Nucleus accumbens (tissue), 56 donors: ENCODE measurements around the gene IRGQ.

Experiments used
- DNase-seq, 56 donors: peaks; one replicate each; lab custom pipeline; 2025; lab: John Stamatoyannopoulos, UW

IRGQ gene

DNA sequence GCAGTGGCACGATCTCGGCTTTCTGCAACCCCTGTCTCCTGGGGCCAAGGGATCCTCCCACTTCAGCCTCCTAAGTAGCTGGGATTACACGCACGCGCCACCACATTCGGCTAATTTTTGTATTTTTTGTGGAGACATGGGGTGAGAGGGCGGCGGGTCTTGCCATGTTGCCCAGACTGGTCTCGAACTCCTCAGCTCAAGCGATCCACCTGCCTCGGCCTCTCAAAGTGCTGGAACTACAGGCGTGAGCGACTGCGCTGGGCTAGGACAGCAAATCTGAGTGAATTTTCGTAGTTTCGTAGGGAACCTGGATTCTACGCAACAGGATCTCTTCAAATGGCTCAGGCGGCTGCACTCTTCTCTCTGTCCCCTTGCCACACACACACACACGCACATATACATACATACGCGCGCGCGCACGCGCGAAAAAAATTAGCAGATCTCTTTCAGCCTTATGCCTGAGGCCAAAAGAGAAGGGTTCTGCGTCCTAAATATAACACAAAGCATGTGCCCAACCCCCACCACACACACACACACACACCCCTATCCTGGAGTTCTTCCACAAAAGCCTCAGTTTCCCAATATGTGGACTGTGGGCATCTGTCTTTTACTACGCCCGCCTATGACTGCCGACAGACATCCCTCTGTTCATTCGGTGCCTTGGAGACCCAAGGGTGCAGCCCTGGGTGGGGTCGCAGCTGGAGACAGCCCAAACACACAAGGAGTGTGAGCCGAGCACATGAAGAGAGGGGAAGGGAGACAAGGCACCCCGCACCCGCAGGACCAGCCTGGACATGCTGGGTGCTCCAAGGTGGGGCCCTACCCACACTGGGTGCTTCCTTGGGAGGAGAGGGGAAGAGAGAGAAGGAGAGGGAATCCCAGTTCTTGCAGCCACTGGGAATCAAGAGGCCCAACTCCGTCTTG, 19.7 kb downstream of the IRGQ start:
- peak in 3 of 56 donors; percentile 30 to 50 (median 49) for DNase-seq

DNA sequence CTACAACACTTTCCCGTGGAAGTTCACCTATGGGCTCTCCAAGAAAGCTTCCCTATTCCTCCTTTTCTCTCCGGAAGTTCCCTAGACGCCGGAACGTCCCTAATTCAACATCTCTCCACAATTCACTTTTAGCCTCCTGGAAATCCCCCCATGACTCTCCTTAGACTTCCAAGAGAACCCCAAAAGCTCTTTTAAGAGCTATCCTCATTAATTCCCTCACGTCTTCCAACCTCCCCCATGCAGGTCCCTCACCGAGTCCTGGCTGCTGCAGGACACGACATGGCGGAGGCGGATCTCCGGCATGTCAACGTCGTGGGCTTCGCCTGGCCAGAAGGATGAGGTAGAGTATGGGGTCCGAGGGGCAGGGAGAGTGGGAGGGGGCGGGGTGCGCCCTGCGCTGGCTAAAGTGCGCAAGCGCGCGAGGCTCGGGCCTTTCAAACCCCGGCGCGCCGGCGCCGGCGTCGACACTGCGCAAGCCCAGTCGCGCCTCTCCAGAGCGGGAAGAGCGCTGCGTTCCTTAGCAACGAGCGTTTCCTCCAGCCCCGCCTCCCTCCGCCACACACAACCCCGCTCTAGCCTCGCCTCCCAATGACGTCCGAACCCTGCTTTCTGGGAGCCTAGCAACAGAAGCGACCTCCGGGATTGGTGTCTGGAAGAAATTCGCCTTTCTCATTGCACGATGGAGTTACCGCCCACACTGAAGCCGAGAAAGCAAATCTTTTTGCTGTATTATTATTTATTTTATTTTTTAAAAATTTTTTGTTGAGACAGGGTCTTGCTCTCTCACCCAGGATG, 20.6 kb downstream of the IRGQ start, which contains the start of the genes PINLYP and XRCC1:
TSS of gene PINLYP (plus strand) at position 646 of the 795 bp plus-strand sequence. CDS start 1,391 bp downstream, outside the sequence.
TSS of gene XRCC1 (minus strand) at position 372 of the 795 bp plus-strand sequence. CDS start at position 303, 69 bp downstream.
- peak; percentile 69 to 99 (median 95) for DNase-seq

DNA sequence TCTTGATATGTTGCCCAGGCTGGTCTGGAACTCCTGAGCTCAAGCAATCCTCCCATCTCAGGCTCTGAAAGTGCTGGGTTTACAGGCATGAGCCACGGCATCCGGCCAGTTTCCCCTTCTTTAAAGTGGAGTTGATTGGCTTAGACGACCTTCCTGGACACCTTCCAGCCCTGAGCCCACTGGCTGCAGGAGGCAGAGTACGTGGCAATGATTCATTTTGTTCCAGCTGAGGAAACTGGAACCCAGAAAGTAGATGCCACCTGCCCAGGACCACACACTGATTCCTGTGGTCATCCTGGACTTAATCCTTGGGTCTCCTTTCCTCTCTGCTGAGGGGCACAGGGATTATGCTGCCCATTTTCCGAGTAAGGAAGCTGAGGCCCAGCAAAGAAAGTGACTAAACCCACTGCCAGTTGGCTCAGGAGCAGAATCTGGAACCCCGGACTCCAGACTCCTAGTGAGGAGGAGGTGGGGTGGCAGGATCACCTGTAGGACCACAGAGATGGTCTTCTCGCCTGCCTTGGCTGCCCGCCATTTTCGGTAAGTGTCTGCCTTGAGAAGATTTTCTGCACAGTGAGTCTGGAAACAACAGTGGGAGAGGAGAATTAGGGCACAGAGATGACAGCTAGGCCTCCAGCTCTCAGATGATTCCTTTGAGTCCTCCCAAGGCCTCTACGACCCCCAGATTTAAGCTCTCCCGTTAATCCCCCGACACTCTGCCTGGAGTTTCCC, 21.3 kb downstream of the IRGQ start:
- no peak for DNase-seq

DNA sequence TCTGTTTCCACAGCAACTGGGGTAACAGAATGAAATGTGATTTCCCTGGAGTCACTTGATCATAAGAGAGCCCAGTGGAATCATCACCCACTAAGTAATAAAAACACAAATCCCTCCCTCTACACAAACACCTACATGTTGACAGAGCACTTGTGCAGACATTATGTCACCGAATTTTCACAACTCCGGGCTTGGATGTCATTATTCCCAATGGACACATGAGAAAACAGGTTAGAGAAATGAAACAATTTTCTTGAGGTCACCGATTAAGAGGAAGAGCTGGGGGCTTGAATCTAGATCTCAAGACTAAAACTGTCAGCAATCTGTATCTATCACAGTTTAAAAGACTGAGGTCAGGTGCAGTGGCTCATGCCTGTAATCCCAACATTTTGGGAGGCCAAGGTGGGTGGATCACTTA, 23.8 kb downstream of the IRGQ start:
- DNase-seq, result no peak

DNA sequence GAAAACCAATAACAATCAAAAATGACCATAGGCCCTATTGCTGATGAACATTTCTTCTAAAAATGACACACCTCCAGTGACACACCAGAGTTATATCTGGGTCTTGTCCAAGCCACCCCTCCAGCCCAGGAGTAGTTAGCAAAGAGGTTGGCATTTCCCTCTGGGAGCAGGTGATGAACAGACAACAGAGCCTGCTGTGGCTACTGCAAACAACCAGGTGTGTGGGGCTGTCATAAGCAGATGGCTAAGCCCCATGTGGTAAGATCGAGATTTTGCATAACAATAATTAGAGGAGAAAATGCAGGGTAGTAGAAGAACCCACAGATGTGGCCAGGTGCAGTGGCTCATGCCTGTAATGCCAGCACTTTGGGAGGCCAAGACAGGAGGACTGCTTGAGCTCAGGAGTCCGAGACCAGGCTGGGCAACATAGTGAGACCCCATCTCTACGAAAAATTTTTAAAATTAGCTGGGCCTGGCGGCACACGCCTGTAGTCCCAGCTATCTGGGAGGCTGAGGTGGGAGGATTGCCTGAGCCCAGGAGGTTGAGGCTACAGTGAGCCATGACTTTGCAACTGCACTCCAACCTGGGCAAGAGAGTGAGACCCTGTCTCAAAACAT, 25.7 kb downstream of the IRGQ start:
- no peak for DNase-seq

DNA sequence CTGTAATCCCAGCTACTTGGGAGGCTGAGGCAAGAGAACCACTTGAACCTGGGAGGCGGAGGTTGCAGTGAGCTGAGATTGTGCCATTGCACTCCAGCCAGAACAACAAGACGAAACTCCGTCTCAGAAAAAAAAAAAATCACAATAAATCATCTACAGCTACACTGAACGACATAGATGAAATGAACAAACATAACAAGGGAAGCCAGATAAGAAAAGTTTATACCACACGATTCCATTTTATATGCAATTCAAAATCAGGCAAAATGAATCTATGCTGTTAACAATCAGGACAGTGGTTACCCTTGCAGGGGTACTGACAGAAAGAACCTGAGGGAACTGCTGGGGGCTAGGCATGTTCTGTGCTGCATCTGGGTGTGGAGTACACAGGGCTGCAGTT, 26.3 kb downstream of the IRGQ start:
- no peak for DNase-seq

DNA sequence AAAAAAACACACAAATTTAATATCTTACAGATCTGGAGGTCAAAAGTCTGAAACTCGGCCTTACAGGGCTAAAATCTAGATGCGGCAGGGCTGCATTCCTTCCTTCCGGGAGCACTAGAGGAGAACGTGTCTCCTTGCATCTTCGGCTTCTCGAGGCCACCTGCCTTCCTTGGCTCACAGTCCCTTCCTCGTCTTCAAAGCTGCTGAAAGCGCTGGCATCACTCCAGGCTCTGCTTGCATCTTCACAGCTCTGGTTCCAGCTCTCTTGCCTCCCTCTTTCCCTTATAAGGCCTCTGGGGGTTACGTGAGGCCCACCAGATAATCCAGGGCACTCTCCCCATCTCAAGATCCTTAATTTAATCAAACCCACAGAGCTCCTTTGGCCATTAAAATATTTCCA, 31.1 kb downstream of the IRGQ start:
- no peak for DNase-seq

DNA sequence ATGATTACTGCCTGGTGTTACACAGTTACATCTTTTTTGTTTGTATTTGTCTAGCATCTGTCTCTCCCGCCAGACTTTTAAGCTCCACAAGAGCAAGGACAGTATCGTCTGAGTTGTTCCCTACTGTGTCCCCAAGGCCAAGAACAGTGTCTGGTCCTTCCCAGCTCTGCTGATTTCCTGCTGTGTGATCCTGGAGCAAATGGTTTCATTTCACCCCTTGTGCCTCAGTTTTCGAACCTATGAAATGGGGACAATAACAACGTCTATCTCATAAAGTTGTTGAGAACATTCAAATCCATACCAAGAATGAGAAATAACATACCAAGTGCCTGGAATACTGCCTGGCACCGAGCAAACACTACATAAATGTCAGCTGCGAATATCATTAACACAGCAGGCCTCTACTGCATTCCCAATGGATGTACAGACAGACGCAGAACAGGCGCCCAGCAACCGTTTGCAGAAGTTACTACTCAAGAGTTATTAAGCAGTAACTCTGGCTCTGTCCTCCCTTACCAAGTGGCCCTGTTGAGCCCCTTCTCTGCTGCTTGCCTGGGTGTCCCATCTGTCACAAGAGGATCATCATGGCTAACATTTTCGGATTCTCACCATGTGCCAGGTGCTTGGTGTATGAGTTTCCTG, 32.0 kb downstream of the IRGQ start:
- DNase-seq, result no peak

DNA sequence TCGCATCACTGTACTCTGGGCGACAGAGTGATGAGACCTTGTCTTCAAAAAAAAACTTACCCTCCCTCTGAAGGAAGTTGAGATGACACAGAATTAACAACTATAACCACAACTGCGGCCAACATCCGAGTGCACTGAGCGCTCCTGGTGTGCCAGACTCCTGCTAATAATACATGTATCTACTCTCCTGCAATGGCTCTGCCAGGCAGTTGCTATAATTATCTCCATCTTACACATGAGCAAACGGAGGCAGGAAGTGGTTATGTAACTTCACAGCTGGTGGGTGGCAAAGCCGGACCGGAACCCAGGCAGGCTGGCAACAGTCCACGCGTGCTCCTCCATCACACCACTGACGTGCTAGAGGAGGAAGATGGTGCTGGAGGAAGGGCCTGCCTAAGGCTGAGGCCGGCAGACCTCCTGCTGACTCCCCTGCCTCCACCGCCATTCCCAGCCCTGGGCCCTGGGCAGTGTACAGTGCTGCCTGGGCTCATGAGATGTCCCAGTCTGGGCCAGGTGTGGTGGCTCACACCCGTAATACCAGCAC, 33.2 kb downstream of the IRGQ start:
- peak in 52 of 56 donors; percentile 9 to 75 (median 38) for DNase-seq

DNA sequence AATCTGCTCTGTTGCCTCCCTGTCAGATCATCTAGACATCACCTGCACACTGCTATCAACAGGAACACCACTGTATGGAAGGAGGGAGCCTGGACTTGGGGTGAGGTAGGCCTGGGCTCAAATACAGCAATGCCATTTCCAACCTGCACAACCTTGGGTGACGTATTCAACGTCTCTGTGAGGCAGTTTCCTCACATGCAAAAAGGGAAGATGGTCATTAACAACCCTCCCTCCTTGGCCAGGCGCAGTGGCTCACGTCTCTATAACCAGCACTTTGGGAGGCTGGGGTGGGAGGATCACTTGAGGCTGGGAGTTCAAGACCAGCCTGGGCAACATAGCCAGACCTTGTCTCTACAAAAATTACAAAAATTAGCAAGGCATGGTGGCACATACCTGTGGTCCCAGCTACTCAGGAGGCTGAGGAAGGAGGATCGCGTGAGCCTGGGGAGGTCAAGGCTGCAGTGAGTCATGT, 33.7 kb downstream of the IRGQ start:
- no peak for DNase-seq

DNA sequence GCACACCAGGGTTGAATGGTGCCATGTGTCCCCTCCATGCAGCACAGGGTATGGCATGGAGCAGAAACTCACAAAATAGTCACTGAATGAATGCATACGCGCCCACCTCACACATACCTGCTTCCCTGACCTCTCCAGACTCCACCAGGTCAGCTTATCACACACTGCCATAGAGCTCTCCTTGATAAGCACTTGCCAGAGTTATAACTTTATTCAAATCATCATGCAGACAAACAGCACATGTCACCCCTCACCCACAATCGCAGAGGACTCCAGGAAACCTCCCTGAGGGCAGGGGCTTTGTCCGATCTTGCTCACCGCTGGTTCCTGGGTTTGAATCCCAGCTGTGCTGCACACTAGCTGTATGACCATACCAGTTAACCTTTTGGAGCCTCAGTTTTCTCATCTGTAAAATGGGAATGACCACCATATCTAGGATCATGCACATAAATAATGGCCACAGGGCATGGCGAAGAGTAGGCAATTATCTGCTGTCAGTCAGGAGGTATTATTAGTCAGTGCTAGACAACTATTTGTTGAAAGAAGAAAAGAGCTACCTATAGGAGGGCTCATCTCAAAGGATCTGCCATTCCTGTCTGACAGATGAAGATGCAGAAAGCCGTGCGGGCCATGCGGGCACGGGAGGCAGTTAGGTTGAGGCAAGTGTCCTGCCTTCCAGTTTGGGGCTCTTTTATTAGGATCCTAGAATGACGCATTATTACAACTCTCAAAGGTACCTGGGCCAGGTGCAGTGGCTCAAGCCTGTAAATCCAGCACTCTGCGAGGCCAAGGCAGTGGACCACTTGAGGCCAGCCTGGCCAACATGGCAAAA, 34.6 kb downstream of the IRGQ start:
- DNase-seq, result no peak

DNA sequence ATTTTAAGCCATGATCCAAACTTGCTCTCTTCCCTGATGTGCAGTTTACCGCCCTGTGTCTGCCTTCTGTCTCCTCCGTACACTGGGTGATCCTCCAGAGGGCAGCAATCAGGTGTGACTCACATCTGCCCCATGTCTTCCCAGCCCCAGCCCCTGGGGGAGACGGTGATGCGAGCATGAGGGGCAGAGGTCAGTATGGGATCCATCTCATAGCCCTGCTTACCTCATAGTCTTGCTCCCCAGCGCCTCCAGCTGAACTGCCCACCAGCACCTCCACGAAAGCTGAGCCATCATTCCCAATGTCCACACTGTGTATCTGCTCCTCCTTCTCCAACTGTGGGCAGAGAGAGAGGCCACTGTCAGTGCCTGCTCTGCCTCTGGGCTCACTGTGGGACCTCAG, 35.2 kb downstream of the IRGQ start:
- no peak for DNase-seq

DNA sequence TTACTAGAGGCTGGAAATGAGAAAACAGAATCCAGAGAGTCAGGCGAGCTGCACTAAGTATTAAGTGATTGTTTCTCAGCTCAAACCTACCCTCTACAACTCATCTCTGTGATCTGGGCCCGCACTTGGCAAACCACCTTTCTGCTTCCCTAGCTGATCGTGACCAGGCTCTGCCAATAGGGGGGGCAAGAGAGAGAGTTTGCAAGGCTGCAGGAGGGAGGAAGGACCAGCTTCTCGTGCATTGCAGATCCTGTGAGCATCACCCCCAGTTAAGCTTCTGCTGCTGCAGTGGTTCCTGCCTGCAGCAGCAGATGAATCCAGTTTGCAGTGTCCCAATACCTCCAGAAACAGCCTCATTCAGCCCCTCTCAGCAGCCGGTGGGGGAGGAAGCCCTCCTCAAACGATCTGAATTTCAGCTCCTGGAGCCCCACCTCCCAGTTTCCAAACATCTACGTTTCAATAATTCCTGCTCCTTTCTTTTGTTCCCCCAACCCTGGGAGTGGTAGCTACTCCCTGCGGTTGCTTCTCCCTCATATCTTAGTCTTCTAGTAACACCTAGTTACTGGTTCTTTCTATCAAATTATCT, 40.7 kb downstream of the IRGQ start:
- peak in 50 of 56 donors; percentile 14 to 90 (median 59) for DNase-seq

DNA sequence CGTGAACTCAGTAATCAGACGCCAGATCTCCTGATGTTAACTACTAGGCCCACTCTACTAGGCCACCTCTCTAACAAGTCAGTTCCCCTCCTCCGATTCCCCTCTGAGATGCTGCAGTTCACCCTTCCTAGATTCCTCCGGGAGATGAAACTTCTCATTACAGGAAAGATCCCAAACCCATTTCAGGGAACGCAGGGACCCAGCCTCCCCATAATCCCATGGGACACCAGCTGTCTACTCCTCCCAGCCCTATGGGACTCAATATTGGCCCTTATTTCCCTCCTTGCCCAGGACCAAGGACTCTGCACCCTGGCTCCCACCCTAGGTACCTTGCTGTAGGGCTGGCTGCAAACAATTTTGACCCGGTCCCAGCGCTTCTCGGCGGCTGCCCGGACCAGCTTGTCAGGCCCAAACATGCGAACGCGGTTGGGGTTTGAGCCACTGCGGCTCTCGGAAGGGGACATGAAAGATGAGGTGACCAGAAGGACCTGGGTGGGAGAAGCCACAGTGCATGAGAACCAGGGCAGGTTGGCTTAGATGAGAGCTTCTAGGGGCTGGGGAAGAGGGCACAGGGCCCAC, 41.5 kb downstream of the IRGQ start:
- DNase-seq, result no peak

DNA sequence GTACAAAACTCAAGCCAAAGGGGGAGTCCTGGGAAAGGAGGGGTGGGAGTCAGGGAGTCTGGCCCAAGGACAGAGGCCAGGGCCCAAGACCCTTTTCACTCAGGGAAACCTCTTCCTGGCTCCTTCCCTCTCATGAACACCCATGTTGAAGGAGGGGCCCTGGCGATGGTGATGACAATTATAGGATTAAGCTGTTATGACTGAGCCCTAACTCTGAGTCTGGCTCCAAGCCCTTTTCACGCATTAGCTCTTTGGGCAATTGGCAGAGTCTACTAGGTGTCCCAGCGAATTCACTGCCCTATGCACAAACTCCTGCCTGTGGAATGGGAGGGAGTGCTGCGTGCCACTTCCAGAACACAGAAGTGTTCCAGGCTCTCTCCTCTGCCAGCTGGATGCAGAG, 42.3 kb downstream of the IRGQ start:
- DNase-seq, result no peak

DNA sequence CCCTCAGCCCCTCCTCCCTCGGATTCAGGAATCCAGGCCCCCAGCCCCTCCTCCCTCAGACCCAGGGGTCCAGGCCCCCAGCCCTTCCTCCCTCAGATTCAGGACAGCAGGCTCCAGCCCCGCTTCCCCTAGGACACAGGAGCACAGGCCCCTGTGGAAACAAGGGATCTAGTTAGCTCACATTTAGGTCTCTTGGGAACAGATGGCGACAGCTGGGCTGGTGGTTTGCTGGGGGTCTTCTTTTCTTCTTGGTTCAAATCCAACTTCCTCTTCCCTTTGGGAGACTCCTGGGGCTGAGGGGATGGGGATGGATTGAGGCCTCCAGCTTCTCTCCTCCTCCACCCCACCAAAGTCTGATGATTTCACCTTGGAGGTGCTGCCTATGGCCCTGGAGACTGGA, 43.3 kb downstream of the IRGQ start:
- DNase-seq, result no peak

DNA sequence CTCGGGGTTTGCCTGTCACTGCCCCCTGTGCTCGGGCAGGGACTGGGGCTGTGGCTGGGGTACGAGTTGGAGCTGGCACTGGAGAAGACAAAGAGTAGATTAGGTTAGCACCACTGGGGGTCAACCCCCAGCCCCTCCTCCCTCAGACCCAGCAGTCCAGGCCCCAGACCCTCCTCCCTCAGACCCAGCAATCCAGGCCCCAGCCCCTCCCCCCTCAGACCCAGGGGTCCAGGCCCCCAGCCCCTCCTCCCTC, 43.8 kb downstream of the IRGQ start:
- no peak for DNase-seq
